HG02759 (cell line): ENCODE results near the gene MBD6.

Experiments used
- ATAC-seq: cut with Tn5 transposase; IDR thresholded peaks from one replicate; pipeline ENCODE4 v1.9.1; 2021; ENCODE audit warnings: mild to moderate bottlenecking, moderate library complexity; ENCODE audit not compliant: unreplicated experiment

The MBD6 gene

GRCh38 chr12:57525615-57526383 is 3.2 kb downstream of the MBD6 start:
- no peak for ATAC-seq

DNA sequence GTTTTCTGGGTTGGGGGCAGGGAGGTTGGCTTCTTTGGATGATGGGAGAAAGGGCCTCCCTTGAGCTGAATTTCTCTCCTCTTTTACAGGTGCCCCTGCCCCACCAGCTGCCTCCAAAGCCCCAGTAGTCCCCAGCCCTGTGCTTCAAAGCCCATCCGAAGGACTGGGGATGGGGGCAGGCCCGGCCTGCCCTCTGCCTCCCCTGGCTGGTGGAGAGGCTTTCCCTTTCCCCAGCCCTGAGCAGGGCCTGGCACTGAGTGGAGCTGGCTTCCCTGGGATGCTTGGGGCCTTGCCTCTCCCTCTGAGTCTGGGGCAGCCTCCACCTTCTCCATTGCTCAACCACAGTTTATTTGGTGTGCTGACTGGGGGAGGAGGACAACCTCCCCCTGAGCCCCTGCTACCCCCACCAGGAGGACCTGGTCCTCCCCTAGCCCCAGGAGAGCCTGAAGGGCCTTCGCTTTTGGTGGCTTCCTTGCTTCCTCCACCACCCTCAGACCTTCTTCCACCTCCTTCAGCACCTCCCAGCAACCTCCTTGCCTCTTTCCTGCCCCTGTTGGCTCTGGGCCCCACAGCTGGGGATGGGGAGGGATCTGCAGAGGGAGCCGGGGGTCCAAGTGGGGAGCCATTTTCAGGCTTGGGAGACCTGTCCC is 4.0 kb downstream of the MBD6 start:
- no peak for ATAC-seq

DNA sequence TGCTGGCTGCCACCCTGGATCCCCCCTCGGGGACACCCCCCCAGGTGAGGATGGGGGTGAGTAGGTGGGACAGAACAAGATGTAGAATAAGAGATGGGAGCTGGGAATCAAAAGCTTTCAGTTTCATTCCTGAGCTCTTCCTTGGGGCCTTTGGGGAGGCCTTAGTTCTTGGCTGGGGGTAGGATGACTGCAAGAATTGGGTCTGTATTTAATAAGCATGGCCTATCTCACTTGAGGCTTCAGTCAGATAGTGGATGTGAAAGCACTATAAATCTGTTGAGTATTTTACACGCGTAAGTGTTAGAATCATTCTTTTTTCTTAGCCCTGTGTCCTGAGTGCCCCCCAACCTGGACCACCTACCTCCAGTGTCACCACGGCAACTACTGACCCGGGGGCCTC is 4.6 kb downstream of the MBD6 start:
- ATAC-seq = no peak

- no peak for ATAC-seq
These were observed 5.6 kb downstream of the MBD6 start for GRCh38 chr12:57528176-57528575.

- ATAC-seq = no peak
These were observed 6.4 kb downstream of the MBD6 start for GRCh38 chr12:57528831-57529555.

- no peak for ATAC-seq
These were observed 7.2 kb downstream of the MBD6 start for GRCh38 chr12:57529831-57530230.

DNA sequence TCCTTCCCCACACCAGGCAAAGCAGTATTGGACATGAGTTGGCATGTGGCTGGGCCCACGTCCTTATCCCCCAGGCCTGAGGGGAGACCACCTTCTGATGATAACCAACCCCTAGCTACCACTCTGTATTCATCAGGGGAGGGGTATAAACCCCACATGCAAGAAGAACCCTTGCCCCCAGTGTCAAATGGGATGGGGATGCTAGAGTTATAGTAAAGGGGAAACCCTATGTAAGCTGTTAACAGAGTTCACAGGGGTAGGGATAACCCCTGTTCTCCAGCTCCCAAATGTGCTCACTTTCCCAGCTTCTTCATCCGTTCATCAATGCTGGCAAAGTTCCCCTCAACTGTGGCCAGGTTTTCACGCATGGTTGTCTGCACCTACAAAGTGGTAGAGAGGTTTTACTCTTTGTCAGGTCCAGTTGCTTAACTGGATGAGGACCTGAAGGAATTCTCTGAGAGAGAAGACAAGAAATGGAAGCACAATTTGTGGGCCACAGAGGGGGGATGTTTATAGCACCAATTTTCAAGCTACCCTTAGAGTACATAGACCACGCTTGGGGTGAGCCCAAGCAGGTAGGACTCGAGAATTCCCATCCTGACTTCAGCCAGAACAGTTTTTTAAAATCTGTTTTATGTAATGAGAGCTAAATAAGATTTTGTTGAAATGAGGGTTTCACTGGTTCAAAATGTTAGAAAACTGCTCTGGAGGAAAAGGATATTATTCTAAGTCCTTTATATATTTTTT is 7.9 kb downstream of the MBD6 start:
- no peak for ATAC-seq

- ATAC-seq = no peak
These were observed 9.2 kb downstream of the MBD6 start for GRCh38 chr12:57531836-57532235.

GRCh38 chr12:57533108-57533507 is 10.5 kb downstream of the MBD6 start:
- no peak for ATAC-seq

DNA sequence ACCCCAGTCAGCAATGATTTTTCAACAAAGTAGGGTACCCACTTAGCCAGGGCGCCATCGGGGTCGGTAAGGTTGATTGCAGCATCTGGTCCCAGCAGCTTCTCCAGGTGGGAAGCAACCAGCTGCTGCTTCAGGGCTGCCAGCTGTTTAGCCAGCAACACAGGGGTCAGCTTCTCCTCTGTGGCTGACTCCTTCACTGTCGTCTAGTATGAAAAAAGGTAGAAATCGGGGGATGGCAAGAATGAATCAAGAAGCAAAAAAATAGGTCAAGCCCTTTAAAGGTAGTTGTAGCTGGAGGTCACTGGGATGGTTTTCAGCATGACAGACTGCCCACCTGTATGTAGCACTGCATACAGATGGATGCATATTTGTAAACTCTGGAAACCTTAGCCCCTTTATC is 11.6 kb downstream of the MBD6 start:
- no peak for ATAC-seq

GRCh38 chr12:57534991-57535543 is 12.4 kb downstream of the MBD6 start:
- ATAC-seq = no peak

- ATAC-seq = no peak
These were observed 13.4 kb downstream of the MBD6 start for GRCh38 chr12:57535764-57536596.

- no peak for ATAC-seq
These were observed 13.9 kb downstream of the MBD6 start for GRCh38 chr12:57536597-57536942.

- ATAC-seq = no peak
These were observed 16.6 kb downstream of the MBD6 start for GRCh38 chr12:57539134-57539768.

GRCh38 chr12:57541001-57541400 is 18.4 kb downstream of the MBD6 start:
- no peak for ATAC-seq

GRCh38 chr12:57541717-57542116 is 19.1 kb downstream of the MBD6 start:
- ATAC-seq = no peak

- ATAC-seq = no peak
These were observed 21.0 kb downstream of the MBD6 start for GRCh38 chr12:57543581-57543980.

DNA sequence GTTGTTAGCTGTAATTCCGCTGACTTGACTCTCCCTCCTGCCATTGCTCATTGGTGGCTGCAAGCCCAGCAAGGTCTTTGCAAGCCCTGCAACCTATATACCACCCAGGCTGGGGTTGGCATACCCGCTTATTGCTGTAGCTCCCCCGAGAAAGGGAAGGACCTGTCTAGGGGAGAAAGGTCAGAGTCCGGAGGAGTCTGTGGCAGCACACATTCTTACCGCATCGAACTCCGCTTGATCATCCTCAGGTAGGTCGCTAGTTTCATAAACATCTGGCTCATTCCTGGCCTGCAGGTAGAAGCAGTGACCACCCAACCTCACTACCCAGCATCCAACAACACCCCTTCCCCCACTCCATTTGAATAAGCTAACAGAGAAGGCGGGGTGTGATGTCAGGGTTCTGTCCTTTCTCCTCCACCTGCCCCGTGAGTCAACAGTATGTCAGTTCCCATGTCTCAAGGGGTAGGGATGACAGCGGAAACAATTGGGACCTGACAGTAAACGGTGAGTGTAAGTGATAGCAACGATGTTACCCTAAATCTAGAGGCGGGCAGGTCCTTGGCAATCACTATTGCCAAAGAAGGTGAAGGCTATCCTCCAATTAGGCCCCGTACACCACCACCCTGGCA is 23.3 kb downstream of the MBD6 start:
- ATAC-seq = no peak
